Suprapubic skin (tissue), 4 donors: ENCODE results near the gene CNTN6.

Source experiments
- EP300 ChIP-seq: sonication (generic); formaldehyde crosslinking; IDR thresholded peaks from one replicate; pipeline ENCODE4 v1.6.1; 2017; ENCODE audit warnings: antibody characterized with exemption
- POLR2AphosphoS5 ChIP-seq, 3 donors: sonication (generic); formaldehyde crosslinking; IDR thresholded peaks; one replicate each; pipeline ENCODE4 v1.6.1; 2017; ENCODE audit warnings: antibody characterized with exemption in 3 of 3

DNA sequence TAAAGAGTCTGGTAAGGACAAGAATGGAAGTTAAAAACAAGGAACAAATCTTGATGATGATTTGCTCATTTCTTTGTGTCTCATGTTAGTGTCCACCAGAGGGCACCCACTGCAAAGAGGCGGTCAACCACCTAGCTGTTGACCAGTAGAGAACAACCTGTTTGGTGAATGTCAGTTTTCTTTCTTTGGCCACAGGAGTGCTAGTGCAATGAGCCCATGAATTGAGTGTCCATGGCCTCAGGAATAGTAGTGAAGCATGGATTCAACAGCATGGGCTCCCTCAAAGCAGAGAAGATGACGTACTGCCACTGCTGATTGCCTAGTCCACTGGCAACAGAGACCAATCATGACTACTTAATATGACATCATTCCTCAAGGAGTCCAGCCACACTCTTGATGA lies 10.7 kb upstream of the CNTN6 start:
- TF ChIP-seq EP300, result no peak
- no peak for TF ChIP-seq POLR2AphosphoS5 (IDR thresholded peaks at IDR 0.05)
